Measurements from ENCODE around the gene BATF3.

- no peak for TF ChIP-seq RFX5 (IDR thresholded peaks at IDR 0.05; ENCODE audit: low read length)
- no peak for TF ChIP-seq EP300 (IDR thresholded peaks at IDR 0.05; ENCODE audit: borderline replicate concordance in 1 of 2, low read depth in 1 of 2, low read length in 1 of 2)
- TF ChIP-seq POLR2AphosphoS5 (IDR thresholded peaks at IDR 0.05; ENCODE audit: low read depth, low read length): no peak
- TF ChIP-seq EZH2phosphoT487 (IDR thresholded peaks at IDR 0.05; ENCODE audit: borderline replicate concordance, low read depth): no peak
- no peak for TF ChIP-seq CTCF (IDR thresholded peaks at IDR 0.05)
- TF ChIP-seq TCF12 (IDR thresholded peaks at IDR 0.05): no peak
- TF ChIP-seq REST (IDR thresholded peaks at IDR 0.05; ENCODE audit: low read depth, low read length): no peak
- no peak for TF ChIP-seq USF2 (IDR thresholded peaks at IDR 0.05; ENCODE audit: borderline replicate concordance, low read depth, low read length)
- TF ChIP-seq TAF1 (IDR thresholded peaks at IDR 0.05; ENCODE audit: borderline replicate concordance, low read depth, low read length): no peak
- no peak for TF ChIP-seq ZBTB33 (IDR thresholded peaks at IDR 0.05; ENCODE audit: borderline replicate concordance, low read depth)
- TF ChIP-seq ELF1 (IDR thresholded peaks at IDR 0.05): no peak
- no peak for TF ChIP-seq TEAD4 (IDR thresholded peaks at IDR 0.05; ENCODE audit: borderline replicate concordance, insufficient read depth)
These were observed 22.5 kb downstream of the BATF3 start for GRCh38 chr1:212677136-212677535.
